GM19468 (cell line): ENCODE data around the gene STK36.
A peak's percentile ranks its signal among the peaks of the same experiment; 100 is the strongest.
"Not testable (repeated sequence)": the region's sequence is repeated elsewhere in the genome, so short reads cannot be mapped to it uniquely, and the experiment has no call there.

Source experiments
- ATAC-seq: cut with Tn5 transposase; IDR thresholded peaks from one replicate; pipeline ENCODE4 v1.9.1; 2021; ENCODE audit warnings: mild to moderate bottlenecking, moderate library complexity, moderate number of reproducible peaks; ENCODE audit not compliant: unreplicated experiment; ENCODE audit errors: extremely low read depth

The STK36 gene

DNA sequence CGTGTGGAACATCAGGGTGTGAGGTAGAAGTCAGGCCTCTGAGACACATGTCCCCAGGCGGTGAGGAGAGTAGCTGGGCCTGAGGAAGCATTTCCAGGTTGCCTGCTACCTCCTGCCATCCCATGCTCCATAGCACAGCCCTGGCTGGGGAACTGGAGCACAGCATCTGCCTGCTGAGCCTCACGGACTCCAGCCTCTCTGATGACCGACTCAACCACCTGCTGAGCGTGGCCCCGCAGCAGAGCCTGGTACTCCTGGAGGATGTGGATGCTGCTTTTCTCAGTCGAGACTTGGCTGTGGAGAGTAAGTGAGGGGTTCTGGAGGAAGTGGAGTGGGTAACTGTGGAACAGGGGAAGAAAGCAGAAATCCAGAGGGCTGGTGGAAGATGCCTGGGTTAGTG is 9.5 kb upstream of the STK36 start:
- no peak for ATAC-seq

DNA sequence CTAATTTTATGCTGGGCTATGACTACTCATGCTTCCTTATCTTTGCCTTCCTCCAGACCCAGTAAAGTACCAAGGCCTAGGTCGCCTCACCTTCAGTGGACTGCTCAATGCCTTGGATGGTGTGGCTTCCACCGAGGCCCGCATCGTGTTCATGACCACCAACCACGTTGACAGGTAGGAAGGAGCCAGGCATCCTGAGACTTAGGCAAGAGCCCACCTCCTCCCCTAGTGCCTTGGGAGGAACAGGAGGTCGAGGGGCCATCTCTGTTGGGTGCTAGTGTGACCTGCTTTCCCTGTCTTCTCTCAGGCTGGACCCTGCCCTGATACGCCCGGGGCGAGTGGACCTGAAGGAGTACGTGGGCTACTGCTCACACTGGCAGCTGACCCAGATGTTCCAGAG is 9.1 kb upstream of the STK36 start:
- ATAC-seq, result no peak

DNA sequence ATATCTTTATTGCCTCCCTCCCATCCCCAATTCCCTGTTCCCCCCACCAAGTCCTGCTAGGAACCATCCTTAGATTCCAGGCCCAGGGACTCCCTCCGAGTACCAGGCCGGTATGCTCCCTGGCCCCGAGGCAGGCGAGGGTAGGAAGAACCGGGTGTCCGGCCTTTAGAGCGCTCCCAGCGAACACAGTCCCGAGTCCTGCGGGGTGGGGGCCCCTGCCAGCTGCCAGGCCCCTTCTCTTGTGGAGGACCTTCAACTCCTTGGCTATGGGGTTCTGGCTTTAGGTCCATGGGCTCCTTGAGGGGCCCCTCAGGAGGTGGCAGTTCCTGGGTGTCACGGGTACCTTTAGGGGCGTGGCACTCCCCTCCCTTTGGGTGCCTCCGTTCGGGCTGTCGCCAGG is 8.0 kb upstream of the STK36 start:
- no peak for ATAC-seq

DNA sequence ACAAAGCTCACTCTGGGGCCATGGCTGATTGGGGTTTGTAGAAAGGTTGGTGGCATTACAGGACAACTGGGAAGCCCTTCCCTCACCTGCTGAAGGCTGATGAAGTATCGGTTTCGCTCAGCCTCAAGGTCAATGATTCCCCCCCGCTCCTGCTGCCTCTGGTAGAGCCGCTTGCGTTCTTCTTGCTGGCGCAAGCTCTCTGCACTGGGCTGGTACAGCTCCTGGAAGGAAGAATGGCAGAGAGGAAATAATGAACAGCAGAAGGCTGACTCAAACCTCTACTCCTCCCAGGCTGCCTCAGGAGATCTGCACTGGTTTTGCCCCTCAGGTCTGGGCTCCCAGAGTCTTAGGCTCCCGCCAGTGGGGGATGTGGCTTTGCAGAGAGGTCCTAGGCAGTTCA is 7.2 kb upstream of the STK36 start:
- ATAC-seq, result no peak

DNA sequence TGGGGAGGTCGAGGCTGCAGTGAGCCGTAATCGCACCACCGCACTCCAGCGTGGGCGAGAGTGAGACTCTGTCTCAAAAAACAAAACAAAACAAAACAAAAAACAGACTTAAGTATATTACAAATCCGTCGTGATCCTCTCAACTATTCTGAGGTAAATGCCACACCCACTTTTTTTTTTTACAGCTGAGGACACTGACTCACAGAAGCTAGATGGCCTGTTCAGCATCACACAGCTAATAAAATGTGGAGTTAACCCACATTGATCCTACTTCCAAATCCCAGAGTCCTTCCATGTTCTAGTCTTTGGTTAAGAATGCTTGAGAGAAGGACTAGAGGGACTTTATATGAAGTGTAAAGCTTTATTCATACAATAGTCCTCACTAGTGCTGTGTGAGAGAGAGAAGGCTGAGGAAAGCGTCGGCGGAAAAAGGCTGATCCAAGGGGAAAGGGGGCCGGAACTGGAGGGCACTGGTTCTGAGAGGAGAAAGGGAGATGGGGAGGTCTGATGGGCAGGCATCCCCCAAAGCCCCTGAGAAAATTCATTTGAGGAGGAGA is 711 bp upstream of the STK36 start:
- ATAC-seq, result no peak

DNA sequence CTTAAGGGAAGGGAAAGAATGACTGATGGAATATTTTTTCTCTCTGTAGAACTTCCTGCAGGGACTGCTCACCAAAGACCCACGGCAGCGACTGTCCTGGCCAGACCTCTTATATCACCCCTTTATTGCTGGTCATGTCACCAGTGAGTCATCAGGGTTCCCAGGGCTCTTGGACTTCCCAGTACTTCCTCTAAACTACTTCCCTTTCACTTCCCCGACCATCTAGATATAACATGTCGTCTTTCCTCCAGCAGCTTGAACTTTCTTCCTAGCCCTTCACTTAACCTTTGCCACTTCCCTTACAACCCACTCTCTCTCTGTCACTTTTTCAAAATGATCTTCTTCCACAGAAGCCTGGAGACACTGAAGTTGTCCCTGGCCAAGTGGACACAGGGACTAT is 7.2 kb downstream of the STK36 start:
- no peak for ATAC-seq

DNA sequence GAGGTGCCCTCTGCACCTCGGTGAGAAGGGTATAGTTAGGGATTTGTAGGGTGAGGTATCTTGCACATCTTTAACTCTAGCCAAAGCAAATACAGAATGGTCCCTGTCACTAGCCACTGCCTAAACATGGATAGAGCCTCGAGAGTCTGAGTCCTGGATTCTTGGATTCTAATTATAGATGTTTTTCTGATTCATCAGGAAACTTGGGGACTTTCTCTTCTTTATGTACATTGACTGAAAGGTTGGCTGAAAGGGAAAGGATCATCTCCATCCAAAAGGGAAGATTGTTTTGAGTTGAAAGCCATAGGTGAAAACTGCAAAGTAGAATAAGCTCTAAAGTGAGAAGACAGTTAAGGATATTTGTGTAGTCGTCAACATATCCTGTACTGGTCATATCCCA is 8.2 kb downstream of the STK36 start:
- no peak for ATAC-seq

DNA sequence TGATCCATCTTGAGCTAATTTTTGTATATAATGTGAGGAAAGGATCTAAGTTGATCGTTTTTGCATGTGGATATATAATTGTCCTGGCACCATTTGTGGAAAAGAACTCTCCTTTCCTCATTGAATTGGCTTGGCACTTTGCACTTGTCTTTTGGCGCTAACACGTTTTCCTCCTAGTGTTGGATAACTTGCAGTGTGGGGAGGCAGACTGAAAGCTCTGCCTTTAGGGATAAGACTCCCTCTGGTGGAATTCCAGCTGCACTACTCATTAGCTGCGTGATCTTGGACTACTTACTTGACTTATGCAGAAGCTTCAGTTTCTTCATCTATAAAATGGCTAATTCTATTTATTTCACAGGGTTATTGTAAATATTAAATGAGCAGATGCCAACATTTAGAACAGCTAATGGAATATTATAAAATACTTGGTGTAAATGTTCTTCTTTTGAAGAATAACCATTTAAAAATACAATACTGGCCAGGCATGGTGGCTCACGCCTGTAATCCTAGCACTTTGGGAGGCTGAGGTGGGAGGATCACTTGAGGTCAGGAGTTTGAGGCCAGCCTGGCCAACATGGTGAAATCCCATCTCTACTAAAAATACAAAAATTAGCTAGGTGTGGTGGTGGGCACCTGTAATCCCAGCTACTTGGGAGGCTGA is 15.6 kb downstream of the STK36 start:
- ATAC-seq, result not testable (repeated sequence)

DNA sequence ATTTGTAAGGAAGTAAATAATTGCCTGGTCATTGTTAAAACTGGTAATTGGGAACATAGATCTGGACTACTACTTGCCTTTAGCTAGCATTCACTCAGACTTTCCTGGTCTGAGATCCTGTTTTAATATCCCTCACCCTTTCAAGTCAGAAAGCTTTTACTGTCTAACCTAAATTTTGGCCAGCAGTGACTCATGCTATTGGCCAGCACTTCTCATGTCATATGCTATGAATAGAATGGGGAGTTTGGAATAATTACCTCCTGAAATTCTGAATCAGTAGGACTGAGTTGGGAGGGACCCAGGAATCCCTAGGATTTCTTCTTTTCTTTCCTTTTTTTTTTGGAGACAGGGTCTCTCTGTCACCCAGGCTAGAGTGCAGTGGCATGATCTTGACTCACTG is 19.3 kb downstream of the STK36 start:
- ATAC-seq, result no peak

DNA sequence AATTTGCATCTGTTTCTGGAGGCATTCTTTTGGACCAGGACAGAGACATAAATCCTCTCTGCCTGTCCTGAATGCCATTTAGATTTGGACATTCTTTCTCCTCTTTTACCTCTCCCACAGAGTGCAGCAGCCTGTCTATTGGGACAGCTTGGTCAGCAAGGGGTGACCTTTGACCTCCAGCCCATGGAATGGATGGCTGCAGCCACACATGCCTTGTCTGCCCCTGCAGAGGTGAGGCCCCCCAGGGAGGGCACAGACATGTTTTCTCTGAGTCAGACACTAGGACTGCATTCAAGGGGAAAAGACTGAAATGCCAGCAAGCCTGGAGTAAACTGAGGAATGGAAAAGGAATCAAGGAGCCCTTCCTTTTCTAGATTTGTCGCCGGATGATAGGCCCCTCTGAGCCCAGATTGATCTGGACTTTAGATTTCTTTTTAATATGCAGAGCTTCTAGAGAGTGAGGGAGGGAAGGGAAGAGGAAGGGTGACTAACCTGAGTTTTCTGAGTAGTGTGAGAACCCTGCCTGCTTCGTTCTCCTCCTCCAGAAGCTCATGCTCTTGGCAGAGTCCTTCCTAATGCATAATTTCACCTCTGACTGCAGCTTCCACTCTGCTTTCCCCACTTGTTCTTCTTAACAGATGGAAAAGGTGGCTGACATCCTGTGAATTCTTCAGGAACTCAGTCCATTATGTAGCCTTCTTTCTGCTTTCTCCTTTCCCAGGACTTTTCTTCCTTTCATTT is 22.7 kb downstream of the STK36 start:
- ATAC-seq, result no peak

DNA sequence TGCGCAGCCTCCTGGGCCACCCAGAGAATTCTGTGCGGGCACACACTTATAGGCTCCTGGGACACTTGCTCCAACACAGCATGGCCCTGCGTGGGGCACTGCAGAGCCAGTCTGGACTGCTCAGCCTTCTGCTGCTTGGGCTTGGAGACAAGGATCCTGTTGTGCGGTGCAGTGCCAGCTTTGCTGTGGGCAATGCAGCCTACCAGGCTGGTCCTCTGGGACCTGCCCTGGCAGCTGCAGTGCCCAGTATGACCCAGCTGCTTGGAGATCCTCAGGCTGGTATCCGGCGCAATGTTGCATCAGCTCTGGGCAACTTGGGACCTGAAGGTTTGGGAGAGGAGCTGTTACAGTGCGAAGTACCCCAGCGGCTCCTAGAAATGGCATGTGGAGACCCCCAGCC is 27.0 kb downstream of the STK36 start:
- no peak for ATAC-seq

DNA sequence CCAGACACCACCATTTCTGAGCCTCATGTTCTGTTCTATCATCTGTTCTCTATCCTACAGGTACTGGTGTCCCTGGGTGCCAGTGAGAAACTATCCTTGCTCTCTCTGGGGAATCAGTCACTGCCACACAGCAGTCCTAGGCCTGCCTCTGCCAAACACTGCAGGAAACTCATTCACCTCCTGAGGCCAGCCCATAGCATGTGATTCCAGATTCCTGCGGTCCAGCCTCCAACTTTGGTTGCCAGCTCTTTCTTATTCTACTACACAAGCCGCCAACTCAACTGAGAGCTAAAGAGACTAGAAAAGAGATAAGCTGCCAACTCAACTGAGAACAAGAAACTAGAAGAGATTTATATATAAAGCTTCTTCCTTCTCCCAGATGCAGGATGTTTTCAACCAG is 29.9 kb downstream of the STK36 start:
- no peak for ATAC-seq

DNA sequence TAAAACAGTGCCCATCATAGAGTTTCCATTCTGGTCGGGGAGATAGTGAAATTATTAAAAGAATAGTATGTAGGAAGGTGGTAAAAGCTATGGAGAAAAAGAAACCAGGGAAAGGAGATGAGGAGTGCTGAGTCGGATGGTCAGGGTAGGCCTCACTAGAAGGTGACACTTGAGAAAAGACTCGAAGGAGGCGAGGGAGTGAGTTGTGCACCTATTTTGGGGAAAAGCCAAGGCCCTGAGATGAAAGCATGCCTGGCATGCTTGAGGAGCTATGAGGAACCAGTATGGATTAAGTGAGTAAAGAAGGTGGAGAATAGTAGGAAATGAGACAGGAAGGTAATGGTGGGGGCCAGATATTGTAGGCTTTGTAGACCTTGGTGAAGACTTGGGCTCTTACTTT is 31.5 kb downstream of the STK36 start:
- ATAC-seq, result no peak

DNA sequence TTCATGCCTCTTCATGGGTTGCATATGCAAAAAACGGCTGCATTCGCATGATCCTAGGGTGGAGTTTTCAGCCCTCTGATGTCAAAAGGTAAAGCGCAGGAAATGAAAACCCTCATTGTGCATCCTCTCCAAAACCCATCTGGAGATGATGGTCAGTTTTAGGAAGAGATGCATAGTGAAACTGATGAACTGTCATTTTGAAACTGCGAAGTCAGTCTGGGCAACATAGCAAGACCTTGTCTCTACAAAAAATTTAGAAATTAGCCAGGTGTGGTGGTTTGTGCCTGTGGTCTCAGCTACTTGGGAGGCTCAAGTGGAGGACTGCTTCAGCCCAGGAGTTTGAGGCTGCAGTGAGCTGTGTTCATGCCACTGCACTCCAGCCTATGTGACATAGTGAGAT is 36.2 kb downstream of the STK36 start:
- ATAC-seq, result no peak

DNA sequence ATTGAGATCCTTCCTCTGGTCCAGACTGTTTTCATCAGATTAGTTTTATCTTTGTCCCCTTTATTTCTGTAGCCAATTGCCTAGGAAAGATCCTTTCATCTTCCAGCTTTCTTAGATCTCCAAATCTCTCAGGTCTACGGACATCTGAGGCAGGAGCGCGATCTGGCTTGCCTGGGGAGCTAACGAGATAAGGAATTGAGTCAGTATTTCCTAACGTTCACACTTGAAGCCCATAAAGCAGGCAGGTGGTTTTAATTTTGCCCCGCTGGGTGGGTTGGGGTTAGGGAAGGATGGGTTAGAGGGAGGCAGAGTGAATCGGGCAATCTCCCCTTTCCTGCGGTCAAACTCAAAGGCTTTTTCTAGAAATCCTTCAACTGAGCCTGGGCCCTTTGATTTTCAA is 38.0 kb downstream of the STK36 start:
- no peak for ATAC-seq

DNA sequence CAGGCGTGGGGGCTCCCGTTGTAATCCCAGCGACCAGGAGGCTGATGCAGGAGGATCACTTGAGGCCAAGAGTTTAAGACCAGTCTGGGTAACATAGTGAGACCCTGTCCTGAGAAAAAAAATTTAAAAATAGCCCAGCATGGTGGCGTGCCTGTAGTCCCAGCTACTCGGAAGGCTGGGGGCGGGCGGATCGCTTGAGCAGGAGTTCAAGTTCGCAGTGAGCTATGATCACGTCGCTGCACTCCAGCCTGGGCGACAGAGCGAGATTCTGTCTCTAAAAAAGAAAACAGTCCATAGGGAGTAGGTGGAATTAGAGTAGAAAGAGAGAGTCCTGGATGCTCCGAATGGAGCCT is 38.4 kb downstream of the STK36 start:
- ATAC-seq, result no peak

DNA sequence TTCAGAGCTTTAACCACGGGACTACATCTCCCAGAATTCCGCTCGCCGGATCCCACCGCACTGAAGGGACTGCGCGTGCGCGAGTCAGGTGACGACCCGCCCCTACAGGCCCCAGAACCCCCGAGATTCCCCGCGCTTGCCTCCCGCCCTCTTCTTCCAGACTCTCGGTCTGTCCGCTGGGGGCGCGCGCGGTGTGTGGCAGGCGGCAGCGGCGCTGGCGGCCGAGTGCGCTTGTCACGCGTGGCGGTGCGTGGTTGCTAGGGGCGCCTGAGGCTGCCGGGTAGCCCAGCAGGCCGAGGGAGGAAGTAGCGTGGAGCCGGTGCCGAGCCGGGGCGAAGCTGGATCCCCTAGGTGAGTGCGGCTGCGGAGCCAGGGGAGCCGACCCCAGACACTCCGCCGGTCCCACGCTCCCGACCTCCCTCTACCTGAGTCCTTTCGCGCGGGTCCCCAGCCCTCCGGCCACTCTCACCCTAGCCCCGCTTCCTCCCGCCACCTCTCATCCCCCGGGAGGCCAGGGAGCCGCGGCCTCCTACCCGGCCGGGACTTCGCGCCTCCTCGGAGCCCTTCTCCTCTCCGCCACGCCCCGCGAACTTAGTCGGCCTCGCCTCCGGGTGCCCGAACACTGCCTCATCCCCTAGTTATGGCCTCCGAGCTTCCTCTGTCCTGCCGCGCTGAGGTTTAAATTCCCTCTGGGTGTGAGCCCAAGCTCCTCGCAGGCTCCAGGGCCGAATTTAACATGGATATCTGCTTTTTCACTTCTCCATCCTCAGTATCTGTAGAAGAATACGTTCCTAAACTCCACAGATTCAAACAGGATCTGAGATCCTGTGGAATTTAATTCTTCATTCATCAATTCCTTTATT is 39.0 kb downstream of the STK36 start, which contains the start of gene TTLL4:
TSS of gene TTLL4 (plus strand) at position 149 of the 863 bp plus-strand sequence. CDS start 26,842 bp downstream, outside the sequence.
- ATAC-seq, result peak; percentile 93

DNA sequence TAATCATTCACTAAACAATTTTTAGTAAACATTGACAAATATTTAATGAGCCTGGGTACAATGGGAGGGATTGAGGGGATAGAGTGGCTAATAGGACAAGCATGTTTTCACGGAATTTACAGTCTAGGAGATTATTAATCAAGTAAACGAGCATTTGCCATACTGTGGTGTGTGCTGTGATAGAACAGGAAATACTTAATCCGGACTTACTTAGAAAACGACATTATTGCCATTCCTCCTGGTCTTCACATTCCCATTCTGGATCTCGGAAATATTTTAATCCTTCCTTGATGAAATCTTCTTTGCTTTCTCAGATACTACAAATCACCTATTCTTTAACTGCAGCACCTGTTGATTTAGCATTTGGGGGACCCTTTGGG is 39.7 kb downstream of the STK36 start:
- ATAC-seq, result no peak

DNA sequence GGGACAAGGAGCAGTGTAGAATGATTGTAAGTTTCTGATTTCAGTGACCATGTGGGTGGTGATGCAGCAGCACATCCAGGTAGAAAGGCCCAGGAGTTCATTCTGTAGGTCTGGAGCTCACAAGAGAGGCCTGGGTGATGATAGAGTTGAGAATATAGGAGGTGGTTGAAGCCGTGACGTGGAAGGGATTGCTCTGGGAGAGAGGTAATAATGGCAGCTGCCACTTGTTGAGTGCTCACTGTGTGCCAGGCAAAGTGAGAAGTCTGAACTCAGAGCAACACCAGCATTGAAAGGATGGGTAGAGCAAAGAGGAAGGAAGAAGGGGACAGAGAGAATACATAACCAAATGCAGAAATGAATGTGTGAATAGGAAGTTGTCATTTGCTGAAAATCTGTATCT is 42.0 kb downstream of the STK36 start:
- ATAC-seq, result no peak

DNA sequence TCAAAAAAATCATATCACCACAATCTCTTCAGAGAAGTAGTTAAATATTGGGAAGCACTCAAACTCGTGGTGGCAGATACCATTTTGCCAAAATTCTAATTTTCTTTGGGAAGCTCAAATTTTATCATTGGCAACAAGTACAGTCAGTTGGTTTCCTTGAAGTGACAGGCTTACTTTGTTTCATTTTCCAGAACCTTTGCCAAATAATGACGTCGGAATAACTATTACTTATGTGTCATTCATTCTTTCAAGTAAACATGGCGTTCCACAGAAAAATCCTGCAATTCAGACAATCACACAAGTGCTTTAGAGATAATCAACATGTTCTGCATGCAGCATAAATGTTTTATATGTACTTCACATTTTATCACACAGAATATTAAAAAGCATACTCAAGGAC is 44.2 kb downstream of the STK36 start:
- no peak for ATAC-seq

DNA sequence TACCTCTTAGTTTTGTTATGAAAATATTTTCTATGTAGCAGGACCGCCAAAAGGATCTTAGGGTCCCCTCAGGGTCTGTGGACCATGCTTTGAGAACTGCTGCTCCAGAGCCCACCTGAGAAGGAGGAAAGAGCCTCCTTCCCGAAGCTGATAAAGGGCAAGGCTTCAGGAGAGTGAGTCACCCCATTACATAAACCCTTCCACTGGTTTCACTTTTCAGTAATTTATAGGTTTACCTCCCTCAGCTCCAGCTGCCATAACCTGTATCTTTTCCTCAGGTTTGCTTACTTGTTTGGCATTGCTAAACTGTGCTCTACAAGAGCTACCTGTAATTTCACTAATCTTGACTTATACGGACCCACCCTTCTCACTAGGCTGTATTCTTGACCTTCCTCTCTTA is 45.4 kb downstream of the STK36 start:
- no peak for ATAC-seq
